ENCODE results near the gene PSG1.

- no peak for TF ChIP-seq TAF1 (IDR thresholded peaks at IDR 0.05; ENCODE audit: low read depth)
- TF ChIP-seq CREB1 (IDR thresholded peaks at IDR 0.05; ENCODE audit: low read depth), result no peak
- TF ChIP-seq FOXM1 (IDR thresholded peaks at IDR 0.05; ENCODE audit: borderline replicate concordance, low read depth), result no peak
Measured at GRCh38 chr19:42926781-42927180, 47.3 kb upstream of the PSG1 start.
